Stimulated activated CD4-positive, alpha-beta T cell treated with anti-CD3 and anti-CD28 coated beads, Interleukin-1b, Interleukin-23, amount 100 ng/mL, for 4 hours (primary cell): ENCODE data around the gene DENND1A.

Experiments
- DNase-seq, 2 donors: peaks; one replicate each; pipeline ENCODE4 v3.0.0-alpha.2; 2020; ENCODE audit warnings: low read depth in 2 of 2

DENND1A gene

DNA sequence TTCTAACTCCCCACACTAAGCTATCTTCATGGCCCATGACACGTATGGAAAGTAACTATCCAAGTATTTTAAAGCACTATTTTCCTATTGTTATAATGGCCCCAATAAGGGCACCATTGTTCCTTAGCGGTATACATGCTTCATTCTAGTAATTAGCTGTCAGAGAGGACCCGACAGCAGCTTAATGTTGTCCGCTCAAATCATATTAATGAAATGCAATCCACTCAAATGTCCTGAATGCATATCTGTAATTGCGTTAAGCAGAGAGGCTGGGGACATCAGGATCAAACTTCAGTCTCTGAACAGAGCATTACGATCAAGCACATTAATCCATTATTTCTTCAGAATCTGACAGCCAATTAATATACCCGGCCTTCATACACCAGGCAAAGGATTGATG is 434.2 kb downstream of the DENND1A start:
- no peak for DNase-seq

DNA sequence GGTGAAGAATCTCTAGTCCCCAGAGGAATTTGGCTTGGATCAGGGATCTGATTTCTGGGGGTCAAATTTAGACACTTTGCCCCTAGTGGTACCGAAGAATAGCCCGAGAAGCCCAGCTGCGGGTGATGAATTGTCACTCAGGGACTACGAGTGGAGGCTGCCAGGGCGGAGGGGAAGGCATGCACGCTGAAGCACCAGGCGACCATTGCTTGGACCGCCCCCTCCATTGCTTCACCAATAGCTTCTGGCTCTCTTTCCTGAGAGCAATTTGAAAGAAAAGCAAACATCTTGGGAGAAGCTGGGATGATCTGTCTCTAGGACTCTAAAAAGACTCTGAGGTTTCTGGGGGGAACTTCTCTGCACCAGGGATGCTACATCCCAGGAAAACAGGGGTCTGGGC is 436.3 kb downstream of the DENND1A start:
- DNase-seq, result no peak

DNA sequence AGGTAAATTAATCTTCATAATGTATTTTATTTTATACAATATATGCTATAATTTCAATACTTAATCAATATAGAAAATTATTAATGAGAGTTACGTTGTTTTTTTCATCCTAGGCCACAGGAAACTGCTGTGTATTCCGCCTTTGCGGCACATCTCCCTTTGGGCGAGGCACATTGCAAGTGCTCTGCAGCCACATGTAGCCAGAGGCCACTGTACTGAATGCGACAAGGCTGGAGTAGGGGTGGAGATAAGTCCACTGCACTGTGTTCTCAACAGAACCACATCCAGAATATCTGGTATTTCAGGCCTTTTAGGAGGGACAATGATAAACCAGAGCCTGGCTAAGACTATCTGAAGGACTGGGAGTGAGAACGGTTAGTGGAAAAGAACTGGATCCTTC is 439.2 kb downstream of the DENND1A start:
- no peak for DNase-seq

GRCh38 chr9:123488722-123489321 is 441.1 kb downstream of the DENND1A start:
- DNase-seq, result no peak

GRCh38 chr9:123487944-123488548 is 441.9 kb downstream of the DENND1A start:
- no peak for DNase-seq

DNA sequence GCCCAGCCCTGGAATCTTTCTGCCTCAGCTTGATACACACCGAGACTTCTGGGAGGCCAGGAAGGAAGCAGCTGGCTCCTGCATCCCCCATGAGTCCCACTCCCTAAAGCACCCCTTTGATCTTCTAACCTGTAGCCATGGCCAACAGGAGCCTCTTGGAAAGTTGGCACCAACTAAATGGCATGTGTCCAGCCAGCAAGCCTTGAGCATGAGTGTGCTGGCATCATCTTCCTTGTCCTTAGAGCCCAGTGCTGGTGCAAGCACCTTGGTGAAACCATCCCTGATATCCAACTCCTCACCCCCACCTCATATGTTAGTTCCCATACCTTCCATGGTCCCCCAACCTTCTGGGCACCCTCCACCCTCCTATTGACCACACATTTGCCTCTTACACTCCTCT is 443.5 kb downstream of the DENND1A start:
- no peak for DNase-seq

- no peak for DNase-seq
Measured at GRCh38 chr9:123485216-123485615, 444.7 kb downstream of the DENND1A start.

- no peak for DNase-seq
Measured at GRCh38 chr9:123484130-123484529, 445.8 kb downstream of the DENND1A start.

- DNase-seq, result no peak
Measured at GRCh38 chr9:123483191-123483803, 446.6 kb downstream of the DENND1A start.

DNA sequence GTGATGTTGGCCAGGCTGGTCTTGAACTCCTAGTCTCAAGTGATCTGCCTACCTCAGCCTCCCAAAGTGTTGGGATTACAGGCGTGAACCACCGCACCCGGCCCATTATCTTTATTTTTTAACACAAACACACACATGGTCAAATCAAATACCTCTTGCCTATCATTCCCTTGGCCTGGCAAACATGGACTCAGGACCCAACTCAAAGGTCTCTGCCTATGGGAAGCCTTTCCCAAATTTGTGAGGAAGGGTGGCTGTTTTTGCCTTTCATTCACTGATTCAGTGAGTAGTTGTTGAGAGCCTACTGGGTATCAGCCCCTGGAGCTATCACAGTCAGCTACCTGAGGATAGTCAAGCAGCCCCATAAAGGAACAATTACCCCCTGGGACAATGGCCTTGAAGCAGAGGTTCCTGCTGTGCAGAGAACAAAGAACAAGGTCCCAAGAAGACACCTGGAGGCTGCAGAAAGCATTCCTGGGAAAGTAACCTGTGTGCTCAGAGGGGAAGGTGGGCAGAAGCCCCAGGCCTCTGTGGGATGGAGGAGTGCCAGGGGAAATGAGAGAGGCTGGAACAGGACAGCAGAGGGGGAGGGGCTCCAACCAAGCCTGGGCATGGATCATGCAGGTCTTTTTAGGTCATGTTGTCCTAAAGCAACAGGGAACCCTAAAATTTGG is 447.5 kb downstream of the DENND1A start:
- no peak for DNase-seq

DNA sequence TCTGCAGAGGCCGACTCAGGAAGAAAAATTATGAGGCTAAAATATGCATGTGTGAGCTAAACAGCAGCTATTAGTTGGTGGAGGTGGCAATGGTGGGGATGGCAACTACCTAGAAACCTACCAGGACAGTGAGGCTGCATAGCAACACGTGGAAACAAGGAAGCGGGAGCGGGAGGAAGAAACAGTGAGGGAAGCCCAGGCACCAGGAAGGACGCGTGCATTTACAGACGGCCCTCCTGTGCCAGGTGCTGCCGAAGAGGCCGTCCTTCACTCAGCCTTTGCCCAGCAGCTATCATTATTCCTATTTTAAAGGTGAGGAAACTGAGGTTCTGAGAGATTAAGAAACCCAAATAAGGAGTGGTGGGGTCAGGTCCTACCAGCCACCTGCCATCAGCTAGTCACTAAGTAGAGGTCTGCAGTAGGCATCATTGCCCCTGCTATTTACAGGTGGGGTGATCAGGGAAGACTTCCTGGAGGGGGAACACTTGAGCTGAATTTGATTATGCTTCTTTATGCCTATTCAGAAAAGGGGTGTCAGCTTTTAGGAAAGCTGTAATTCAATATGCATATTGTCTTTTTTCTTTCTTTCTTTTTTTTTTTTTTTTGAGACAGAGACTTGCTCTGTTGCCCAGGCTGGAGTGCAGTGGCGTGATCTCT is 448.6 kb downstream of the DENND1A start:
- no peak for DNase-seq

GRCh38 chr9:123480791-123481190 is 449.1 kb downstream of the DENND1A start:
- no peak for DNase-seq

DNA sequence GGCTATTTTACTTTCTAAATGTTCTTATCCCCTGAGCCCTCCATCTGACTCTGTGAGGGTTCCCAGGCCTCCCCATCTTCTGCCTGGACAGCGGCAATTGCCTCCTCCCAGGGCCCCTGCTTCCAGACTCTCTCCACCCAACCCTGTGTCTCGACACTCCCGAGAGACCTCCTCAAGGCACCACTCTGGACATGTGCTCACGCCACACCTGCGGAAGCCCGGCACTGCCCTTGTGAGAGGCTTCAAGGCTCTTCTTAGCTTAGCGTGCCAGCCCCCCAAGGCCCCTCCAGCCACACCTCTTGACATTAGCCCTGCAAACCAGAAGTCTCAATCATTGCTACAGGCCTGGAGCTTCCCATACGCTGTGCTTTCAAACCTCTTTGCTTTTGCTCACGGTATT is 449.8 kb downstream of the DENND1A start:
- no peak for DNase-seq

DNA sequence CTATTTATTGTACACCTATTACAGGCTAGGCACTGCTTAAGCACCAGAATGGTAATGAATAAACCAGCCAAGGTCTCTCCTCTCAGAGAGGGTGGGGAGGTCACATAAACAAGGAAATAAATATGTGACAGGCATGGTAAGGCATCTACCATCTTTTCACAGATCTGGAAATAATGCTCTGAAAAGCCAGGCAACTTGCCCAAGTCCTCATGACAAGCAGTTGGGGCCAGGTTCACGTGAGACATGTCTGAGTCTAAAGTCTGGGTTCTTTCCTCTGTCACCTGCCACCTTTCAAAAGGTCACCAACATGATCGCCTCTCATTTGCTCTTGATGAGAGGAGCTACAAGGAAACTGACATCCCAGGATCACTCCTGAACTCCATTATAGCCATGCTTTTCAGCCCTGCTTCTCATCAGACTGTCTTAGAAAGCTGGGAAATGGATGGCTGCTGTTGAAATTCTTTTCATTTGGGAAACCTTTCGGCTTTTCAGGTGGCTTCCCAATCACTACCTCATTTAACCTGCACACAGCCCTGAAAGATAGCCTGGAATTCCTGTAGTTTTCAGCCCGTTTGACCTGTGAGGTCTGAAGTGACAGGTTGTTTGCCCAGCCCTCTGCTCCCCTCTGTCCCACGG is 450.8 kb downstream of the DENND1A start:
- DNase-seq, result no peak

DNA sequence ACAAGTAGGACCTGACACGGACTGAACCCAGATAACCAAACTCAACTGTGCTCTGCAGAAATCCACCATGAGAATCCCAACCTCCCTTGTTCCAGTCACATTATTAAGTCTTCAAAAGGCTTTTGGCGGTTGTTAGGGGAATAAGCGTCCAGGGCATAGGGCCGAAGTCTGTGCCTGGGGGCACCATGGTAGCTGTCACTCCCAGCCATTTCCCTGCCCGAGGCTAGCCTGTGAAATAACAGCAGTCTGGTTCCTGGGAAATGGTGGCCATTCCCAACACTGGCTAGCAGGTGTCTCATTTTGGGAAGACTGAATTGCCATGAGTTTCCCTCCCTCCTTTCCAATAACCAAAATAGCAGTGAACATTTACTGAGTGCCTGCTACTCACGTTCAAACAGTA is 451.8 kb downstream of the DENND1A start:
- DNase-seq, result no peak

DNA sequence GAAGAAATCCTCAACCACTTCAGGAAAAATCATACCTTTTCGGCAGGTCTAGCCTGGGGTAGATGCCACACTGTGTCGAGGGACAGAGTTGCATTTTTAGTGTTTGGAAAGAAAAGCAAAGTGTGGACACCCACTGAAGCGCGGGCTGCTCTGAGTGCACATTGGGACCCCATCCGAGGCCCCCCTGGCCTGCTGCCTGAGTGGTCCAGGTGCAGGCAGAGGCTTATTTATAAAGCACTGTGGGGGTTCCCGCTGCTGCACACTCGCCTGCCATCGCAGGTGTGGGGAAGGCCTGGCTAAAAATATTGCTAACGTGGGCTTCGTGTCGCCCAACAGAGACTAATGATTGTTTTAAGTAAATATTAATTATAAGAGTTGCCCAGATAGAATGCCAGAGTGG is 454.5 kb downstream of the DENND1A start:
- DNase-seq, result no peak

DNA sequence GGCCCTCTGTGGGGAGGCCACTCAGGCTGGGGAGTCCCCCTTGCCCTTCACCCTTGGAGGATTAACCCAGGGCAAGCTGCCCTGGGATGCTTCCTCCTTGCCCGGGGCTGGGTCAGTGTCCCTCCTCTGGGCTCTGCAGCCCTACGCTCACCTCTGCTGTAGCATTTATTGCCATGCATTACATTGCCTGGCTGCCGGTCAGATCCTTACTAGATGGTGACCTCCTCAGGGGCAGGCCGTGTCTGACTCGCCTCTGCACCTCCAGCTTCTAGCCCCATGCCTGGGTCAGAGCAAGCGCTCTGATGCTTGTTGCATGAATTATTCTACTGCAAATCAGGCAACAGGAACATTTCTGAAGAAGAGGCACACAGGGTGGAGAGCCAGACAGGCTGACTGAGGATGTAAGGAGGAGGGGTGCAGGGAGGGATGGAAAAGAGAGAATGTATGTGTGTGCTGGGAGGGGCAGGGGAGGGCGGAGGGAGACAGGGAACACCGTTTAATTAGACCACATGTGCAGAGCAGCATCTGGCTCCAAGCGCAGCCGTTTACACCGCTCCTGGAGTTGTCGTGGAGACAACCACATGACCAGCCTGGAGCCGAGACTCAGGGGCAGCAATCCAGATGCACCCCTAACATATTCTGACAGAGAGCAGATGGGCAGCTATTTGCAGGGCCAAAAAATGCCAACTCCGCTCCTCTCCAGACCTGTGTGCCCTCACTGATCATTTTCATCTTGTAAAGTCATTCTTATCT is 456.9 kb downstream of the DENND1A start:
- DNase-seq, result no peak

- no peak for DNase-seq
Measured at GRCh38 chr9:123471843-123472570, 457.9 kb downstream of the DENND1A start.

DNA sequence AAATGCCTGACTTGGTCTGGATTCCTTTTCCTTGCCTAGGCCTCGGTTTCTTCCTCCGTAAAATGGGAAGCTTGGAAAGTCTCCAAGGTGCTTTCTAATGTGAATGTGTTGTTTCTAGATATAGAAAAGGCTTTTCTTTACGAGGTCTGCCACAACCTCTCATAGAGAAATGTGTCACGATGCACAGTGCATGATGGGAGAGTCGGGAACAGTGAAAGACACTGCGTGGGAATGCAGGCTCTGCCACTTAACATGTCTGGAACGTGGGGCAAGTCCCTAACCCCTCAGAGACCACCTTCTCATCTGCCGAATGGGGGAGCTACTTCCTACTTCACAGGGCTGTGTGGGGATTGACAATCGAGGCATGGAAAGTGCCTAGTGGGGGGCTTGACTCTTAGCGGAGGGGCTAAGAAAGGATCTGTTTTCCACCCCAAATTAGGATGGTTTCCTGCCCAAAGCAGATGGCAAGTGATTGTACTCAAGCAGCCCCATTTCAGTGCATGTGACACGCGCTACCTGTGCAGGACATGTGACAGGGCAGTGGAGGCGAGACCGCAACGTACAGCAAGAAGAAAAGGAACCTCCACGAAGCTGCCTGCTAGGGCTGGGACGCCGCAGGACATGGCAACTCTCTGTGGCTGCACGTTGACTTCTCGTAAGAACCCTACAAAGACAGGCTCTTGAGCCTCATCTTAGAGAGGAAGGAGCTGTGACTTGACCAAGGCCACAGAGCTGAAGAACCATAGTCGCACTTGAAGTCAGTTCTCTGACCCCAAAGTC is 458.7 kb downstream of the DENND1A start:
- no peak for DNase-seq
